Mesendoderm (in vitro differentiated cells): Measurements from ENCODE around the gene ANKRD66.
"Not testable (repeated sequence)": the region's sequence is repeated elsewhere in the genome, so short reads cannot be mapped to it uniquely, and the experiment has no call there.

Experiments
- DNase-seq: peaks from one replicate; pipeline ENCODE4 v3.0.0; 2013
- H2AK5ac ChIP-seq: 2 replicates; pipeline ENCODE4 v1.6.1; 2013; ENCODE audit warnings: low read length, inconsistent platforms
- H2BK120ac ChIP-seq: 2 replicates; pipeline ENCODE4 v1.6.1; 2013; ENCODE audit warnings: low read depth, mild to moderate bottlenecking, low read length, moderate library complexity, mixed read lengths
- H2BK15ac ChIP-seq: replicated peaks from 2 replicates; pipeline ENCODE4 v1.6.1; 2013; ENCODE audit warnings: low read depth, mild to moderate bottlenecking, moderate library complexity
- H2BK5ac ChIP-seq: 2 replicates; pipeline ENCODE4 v1.6.1; 2013; ENCODE audit warnings: low read length, inconsistent platforms
- H3K18ac ChIP-seq: 2 replicates; pipeline ENCODE4 v1.6.1; 2013; ENCODE audit warnings: mild to moderate bottlenecking, low read length, mixed read lengths
- H3K23ac ChIP-seq: one replicate; pipeline ENCODE4 v1.6.1; 2013; ENCODE audit warnings: low read length
- H3K27ac ChIP-seq: 2 replicates; pipeline ENCODE4 v1.5.1; 2013; ENCODE audit warnings: low read depth, mild to moderate bottlenecking, inconsistent platforms, low read length, moderate library complexity
- H3K27me3 ChIP-seq: 2 replicates; pipeline ENCODE4 v1.6.1; 2013; ENCODE audit warnings: low read length, control low read depth, mild to moderate bottlenecking, inconsistent platforms; ENCODE audit not compliant: insufficient read depth, poor library complexity
- H3K36me3 ChIP-seq: 2 replicates; pipeline ENCODE4 v1.6.1; 2013; ENCODE audit warnings: low read length, inconsistent platforms; ENCODE audit not compliant: control insufficient read depth, insufficient read depth
- H3K4ac ChIP-seq: one replicate; pipeline ENCODE4 v1.6.1; 2013; ENCODE audit warnings: low read depth, mild to moderate bottlenecking, low read length, moderate library complexity
- H3K4me1 ChIP-seq: 2 replicates; pipeline ENCODE4 v1.6.1; 2013; ENCODE audit warnings: low read depth, low read length, inconsistent platforms; ENCODE audit not compliant: control insufficient read depth
- H3K4me2 ChIP-seq: 2 replicates; pipeline ENCODE4 v1.6.1; 2013; ENCODE audit warnings: low read length
- H3K4me3 ChIP-seq: 2 replicates; pipeline ENCODE4 v1.5.1; 2013; ENCODE audit warnings: mild to moderate bottlenecking, low read length
- H3K56ac ChIP-seq: one replicate; pipeline ENCODE4 v1.6.1; 2013; ENCODE audit warnings: low read length
- H3K79me1 ChIP-seq: 2 replicates; pipeline ENCODE4 v1.6.1; 2013; ENCODE audit warnings: low read length, inconsistent platforms
- H3K79me2 ChIP-seq: 2 replicates; pipeline ENCODE4 v1.6.1; 2013; ENCODE audit warnings: mild to moderate bottlenecking, low read length; ENCODE audit not compliant: control insufficient read depth, insufficient read depth
- H3K9ac ChIP-seq: 2 replicates; pipeline ENCODE4 v1.6.1; 2013; ENCODE audit warnings: low read length, inconsistent platforms
- H4K5ac ChIP-seq: one replicate; pipeline ENCODE4 v1.6.1; 2013; ENCODE audit warnings: low read length
- H4K8ac ChIP-seq: one replicate; pipeline ENCODE4 v1.6.1; 2013; ENCODE audit warnings: low read depth, mild to moderate bottlenecking, control low read depth, low read length, moderate library complexity
- WGBS: extraction: QIAGEN DNeasy Blood & Tissue Kit; methylation state at CpG from one replicate; pipeline ENCODE4 v1.1.7; 2013; ENCODE audit warnings: low lambda C conversion rate, missing lambda C conversion rate; ENCODE audit not compliant: insufficient coverage; ENCODE audit errors: extremely low coverage; 5-methylcytosine and 5-hydroxymethylcytosine counted together

ANKRD66 gene

GRCh38 chr6:46773201-46773855 is 26.6 kb downstream of the ANKRD66 start:
- Histone ChIP-seq H3K9ac (no peak overlapping the region), H3K56ac (no peak overlapping the region), H2BK15ac (no peak overlapping the region), H3K18ac (no peak overlapping the region), H4K8ac (no peak overlapping the region), H3K27me3 (no peaks in the 10 kb centered on the region), H3K4me1 (no peaks in the 10 kb centered on the region), H3K4me3 (no peak overlapping the region), H3K79me1 (no peaks in the 10 kb centered on the region), H3K23ac (no peak overlapping the region), H3K79me2 (no peaks in the 10 kb centered on the region), H4K5ac (no peak overlapping the region), H2AK5ac (no peak overlapping the region), H3K4ac (no peak overlapping the region), H3K36me3 (no peaks in the 10 kb centered on the region), H2BK5ac (no peak overlapping the region), H3K27ac (no peak overlapping the region), H3K4me2 (no peak overlapping the region), H2BK120ac (no peak overlapping the region)
- no CpG with 5 or more reads among the region's 1 CpG for WGBS
- DNase-seq = no peak

- not testable (repeated sequence) for H2BK15ac ChIP-seq, H4K8ac ChIP-seq, H4K5ac ChIP-seq, H3K4me2 ChIP-seq, H3K79me2 ChIP-seq, H3K56ac ChIP-seq, H2BK120ac ChIP-seq, DNase-seq, H2BK5ac ChIP-seq, H2AK5ac ChIP-seq, H3K9ac ChIP-seq, H3K4me1 ChIP-seq, H3K4ac ChIP-seq, H3K4me3 ChIP-seq, H3K27me3 ChIP-seq, H3K27ac ChIP-seq, H3K36me3 ChIP-seq, H3K23ac ChIP-seq, H3K18ac ChIP-seq, H3K79me1 ChIP-seq
- no CpG with 5 or more reads among the region's 24 CpGs for WGBS
Observed at GRCh38 chr6:46774736-46775135, 28.0 kb downstream of the ANKRD66 start.

- Histone ChIP-seq H3K4me1 (no peaks in the 10 kb centered on the region), H2AK5ac (no peak overlapping the region), H3K23ac (no peak overlapping the region), H3K27ac (no peak overlapping the region), H4K8ac (no peak overlapping the region), H3K36me3 (no peaks in the 10 kb centered on the region), H2BK15ac (no peak overlapping the region), H3K27me3 (no peaks in the 10 kb centered on the region), H3K4me3 (no peak overlapping the region), H3K56ac (no peak overlapping the region), H3K4me2 (no peak overlapping the region), H3K79me2 (no peaks in the 10 kb centered on the region), H3K4ac (no peak overlapping the region), H2BK120ac (no peak overlapping the region), H2BK5ac (no peak overlapping the region), H3K18ac (no peak overlapping the region), H3K79me1 (no peaks in the 10 kb centered on the region), H3K9ac (no peak overlapping the region), H4K5ac (no peak overlapping the region)
- WGBS = no CpG with 5 or more reads among the region's 5 CpGs
- no peak for DNase-seq
Observed at GRCh38 chr6:46776070-46776712, 29.5 kb downstream of the ANKRD66 start.

- H4K5ac ChIP-seq = no peak overlapping the region
- no CpG with 5 or more reads among the region's 12 CpGs for WGBS
- no peaks in the 10 kb centered on the region for H3K4me1 ChIP-seq
- no peak overlapping the region for H2AK5ac ChIP-seq
- H3K27ac ChIP-seq = no peak overlapping the region
- H3K79me1 ChIP-seq = no peaks in the 10 kb centered on the region
- H3K4ac ChIP-seq = no peak overlapping the region
- no peaks in the 10 kb centered on the region for H3K36me3 ChIP-seq
- no peaks in the 10 kb centered on the region for H3K27me3 ChIP-seq
- H3K23ac ChIP-seq = no peak overlapping the region
- H2BK120ac ChIP-seq = no peak overlapping the region
- no peak overlapping the region for H3K18ac ChIP-seq
- no peak overlapping the region for H3K4me3 ChIP-seq
- H3K56ac ChIP-seq = no peak overlapping the region
- H3K9ac ChIP-seq = no peak overlapping the region
- no peak for DNase-seq
- no peak overlapping the region for H4K8ac ChIP-seq
- H3K79me2 ChIP-seq = no peaks in the 10 kb centered on the region
- H2BK15ac ChIP-seq = no peak overlapping the region
- H2BK5ac ChIP-seq = no peak overlapping the region
- H3K4me2 ChIP-seq = no peak overlapping the region
Observed at GRCh38 chr6:46777476-46778346, 31.0 kb downstream of the ANKRD66 start.

GRCh38 chr6:46781478-46782378 is 35.0 kb downstream of the ANKRD66 start:
- Histone ChIP-seq H3K4me2 (no peak overlapping the region), H3K27me3 (no peaks in the 10 kb centered on the region), H4K5ac (no peak overlapping the region), H3K36me3 (no peaks in the 10 kb centered on the region), H3K79me1 (no peaks in the 10 kb centered on the region), H3K79me2 (no peaks in the 10 kb centered on the region), H2AK5ac (no peak overlapping the region), H3K27ac (no peak overlapping the region), H4K8ac (no peak overlapping the region), H3K4me1 (no peaks in the 10 kb centered on the region), H2BK15ac (no peak overlapping the region), H3K4ac (no peak overlapping the region), H3K23ac (no peak overlapping the region), H3K18ac (no peak overlapping the region), H3K56ac (no peak overlapping the region), H3K9ac (no peak overlapping the region), H3K4me3 (no peak overlapping the region), H2BK120ac (no peak overlapping the region), H2BK5ac (no peak overlapping the region)
- WGBS = no CpG with 5 or more reads among the region's 6 CpGs
- DNase-seq = peak; percentile 75
